NCI-H748 (cell line): Measurements from ENCODE around the gene OPA1.

Source experiments
- DNase-seq: peaks from one replicate; lab custom pipeline; 2025; ENCODE audit not compliant: unreplicated experiment; lab: John Stamatoyannopoulos, UW

The OPA1 gene

DNA sequence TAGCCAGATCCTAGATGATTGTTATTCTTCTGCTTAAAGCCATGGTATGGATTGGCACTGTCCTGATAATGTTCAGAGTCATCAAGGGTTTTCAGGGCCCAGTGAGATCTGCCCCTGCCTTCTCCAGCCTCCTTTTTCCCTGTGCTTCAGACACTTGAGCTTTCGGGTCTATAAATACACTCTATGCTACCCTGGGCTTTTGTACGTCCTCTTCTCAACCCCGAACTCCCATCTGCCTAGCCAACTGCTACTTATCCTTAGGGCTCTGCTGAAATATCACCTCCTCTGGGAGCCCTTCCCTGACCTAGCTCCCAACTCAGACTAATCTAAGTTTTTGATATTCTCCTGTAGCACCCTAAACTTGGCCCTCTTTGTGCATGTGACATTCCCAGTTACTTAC is 115.3 kb downstream of the OPA1 start:
- no peak for DNase-seq

- DNase-seq: no peak
Measured at GRCh38 chr3:193710286-193711165, 117.5 kb downstream of the OPA1 start.

DNA sequence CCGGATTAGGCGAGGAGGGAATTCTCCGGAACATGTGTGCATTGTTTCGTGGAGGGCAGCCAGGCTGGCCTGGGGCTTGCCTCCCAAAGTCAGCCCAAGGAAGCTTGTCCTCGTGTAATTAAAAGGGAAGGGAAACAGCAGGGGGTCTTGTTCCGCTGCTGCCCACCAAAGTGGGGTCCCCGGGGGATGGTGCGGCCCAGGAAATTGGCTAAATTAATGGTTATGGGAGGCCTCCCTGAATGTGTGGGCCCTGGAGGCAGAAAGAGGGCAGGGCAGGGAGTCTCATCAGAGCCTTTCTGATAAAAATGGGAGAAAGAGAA is 118.1 kb downstream of the OPA1 start:
- DNase-seq: no peak

DNA sequence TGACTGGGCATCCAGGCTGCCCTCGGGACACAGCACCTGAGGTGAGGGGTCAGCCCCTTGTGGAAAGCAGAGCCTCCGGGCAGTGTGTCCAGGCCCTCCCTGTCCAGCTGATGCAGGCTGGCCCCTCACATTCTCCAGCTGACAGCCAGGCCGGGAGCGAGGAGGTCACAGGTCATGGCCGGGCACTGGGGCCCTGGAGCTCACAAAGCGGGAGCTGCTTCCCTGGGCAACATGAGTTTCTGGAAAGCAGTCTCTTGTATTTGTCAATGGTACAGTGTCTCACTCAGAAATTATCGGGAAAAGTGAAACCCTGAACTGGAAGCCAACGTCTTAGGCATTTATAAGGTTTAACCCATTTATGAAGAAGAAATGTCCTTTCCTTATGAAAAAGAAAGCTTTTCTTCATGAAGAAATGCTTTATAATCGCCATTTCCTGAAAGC is 118.5 kb downstream of the OPA1 start:
- DNase-seq: no peak

- peak; percentile 96 for DNase-seq
Measured at GRCh38 chr3:193711964-193712598, 119.1 kb downstream of the OPA1 start.

DNA sequence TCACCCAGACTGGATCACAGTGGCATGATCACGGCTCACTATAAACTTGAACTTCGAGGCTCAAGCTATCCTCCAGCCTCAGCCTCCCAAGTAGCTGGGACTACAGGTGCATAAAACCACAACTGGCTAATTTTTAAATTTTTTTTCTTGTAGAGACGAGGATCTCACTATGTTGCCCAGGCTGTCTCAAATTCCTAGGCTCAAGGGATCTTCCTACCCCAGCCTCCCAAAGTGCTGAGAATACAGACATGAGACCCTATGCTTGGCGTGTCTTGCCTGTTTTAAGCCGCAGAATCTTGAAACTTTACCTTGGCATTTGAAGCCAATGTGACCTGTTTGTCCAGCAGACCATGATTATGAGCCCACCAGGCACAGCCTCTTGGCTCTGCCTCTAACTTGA is 119.9 kb downstream of the OPA1 start:
- DNase-seq: no peak

GRCh38 chr3:193714523-193715137 is 121.6 kb downstream of the OPA1 start:
- peak; percentile 1 for DNase-seq

GRCh38 chr3:193716150-193716549 is 123.1 kb downstream of the OPA1 start:
- DNase-seq: no peak

GRCh38 chr3:193719735-193720134 is 126.7 kb downstream of the OPA1 start:
- DNase-seq: no peak

DNA sequence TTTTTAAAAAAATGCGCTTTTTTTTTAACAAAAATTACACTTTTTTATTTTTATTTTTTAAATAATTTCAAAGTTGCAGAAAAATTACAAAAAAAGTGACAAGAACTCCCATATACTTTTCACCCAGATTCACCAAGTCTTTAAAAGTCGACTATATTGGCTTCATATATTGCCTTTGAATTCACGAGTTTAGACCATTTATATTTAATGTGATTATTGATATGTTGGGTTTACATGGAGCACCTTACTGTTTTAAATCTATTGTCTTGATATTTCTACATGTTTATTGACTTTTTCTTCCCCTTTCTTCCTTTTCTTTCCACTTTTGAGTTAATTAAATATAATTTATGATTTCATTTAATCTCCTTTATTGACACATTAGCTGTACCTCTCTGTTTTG is 127.2 kb downstream of the OPA1 start:
- no peak for DNase-seq

DNA sequence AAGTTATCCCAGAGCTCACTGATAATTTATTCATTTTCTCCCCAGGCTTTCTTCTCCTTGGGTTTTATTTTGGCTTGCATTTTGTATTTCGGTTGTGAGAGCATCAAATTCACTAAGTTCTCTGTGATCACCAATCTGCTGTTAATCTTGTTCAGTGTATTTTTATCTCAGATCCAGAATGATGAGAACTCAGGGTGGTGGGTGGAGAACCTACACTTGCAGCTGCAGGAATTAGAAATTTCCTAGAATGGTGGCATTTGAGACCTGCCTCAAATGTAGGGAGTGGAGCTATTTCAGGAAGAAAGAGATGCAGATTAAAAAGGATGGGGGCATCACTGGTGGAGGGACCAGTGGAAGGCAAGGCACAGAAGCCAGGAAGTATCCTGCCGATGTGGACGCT is 129.6 kb downstream of the OPA1 start:
- no peak for DNase-seq

GRCh38 chr3:193727089-193727488 is 134.1 kb downstream of the OPA1 start:
- no peak for DNase-seq

DNA sequence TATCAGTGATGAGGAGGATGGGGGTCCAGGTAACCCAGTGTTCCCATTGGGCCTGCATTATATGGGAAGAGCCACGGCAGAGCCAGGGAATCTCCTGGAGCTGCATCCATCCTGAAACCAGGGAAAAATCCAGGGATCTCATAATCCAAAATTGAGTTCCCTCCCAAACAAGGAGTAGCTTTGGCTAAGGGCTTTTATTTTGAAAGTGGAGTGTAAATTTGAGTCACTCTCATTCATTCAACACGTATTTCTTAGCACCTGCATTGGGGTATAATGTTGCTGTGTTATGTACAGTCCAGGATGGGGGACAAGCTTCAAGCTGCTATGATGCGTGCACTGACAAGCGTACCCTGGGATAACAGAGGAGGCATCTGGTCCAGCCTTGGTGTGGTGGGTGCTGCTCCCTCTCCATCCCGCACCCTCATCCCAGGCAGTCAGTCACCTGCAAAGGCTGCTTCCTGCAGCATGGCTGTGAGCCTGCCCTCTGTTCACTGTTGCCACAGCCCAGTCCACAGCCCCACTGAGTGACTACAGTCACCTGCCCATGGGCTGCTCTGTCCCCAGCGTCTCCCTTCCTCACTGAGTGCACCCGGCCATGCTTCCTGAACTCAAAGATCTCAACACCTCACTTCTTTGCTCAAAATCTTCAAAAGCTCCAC is 135.6 kb downstream of the OPA1 start:
- no peak for DNase-seq

DNA sequence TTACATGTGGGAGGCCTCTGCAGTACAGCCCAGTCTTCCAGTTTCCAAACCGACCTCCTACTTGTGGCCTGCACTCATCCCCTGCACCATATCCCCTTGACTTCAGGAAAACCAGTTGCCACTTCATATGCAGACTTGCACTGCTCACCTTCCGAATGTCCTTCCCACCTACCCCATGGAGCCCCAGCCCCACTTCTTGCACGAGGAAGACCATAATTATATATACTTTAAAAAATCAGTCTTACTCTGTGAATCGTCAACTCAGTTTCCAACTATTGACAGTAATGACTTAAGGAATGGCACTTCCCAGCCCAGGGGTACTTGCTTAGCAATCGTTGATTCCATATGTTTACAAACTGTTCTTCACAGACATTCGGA is 136.1 kb downstream of the OPA1 start:
- DNase-seq: no peak

DNA sequence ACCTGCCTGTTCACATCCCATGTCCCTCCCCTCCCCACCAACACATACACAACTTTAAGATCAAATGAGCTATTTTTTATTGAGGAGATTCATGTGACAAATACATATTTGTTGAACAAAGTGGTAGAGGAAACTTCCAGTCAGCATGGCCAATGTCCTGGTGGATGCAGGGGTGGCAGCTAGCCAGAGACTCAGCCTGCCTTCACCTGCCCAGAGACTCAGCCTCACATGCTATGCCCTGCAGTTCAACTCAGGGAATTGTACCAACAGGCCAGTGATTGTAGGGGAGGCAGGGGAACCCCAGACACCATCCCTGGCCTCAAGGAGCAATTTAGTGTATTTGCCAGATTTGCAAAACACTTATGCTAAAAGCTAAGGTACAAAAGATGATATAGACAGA is 136.6 kb downstream of the OPA1 start:
- DNase-seq: no peak

DNA sequence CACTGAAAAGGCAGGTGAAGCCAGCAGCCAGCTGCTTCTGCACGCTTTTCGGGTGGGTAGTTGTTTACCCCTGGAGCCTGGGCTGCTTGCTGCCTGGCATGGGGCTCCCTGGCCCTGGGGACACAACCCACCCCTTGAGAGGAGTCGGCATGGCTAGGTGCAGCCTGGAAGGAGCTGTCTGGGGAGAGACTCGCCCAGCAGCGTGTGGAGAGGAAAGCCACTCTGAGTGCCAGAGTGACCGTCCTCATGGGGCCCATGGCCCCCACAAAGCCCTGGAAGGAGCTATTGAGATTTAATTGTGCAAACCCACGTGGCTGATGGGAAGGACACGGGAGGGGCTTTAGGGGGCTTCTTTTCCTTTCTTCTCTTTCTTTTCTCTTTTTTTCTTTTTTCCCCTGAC is 137.5 kb downstream of the OPA1 start:
- no peak for DNase-seq

DNA sequence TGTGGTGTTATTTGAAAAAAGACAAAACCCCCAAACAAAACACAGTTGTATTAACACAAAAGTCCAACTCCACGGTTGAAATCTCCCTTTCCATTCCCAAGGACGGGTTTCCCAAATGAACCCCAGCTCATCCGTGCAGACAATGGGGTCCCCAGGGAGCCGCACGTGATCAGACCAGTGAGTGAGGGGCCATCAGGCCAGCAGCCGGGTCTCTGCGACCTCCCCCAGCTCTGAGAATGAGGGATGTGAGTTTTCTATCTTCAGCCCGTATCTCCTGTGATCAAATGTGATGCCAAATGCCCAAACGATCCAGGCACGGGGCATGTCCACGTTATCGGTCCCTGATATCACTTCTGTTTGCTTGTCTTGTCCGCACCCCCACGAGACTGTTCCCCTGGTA is 138.0 kb downstream of the OPA1 start:
- no peak for DNase-seq

DNA sequence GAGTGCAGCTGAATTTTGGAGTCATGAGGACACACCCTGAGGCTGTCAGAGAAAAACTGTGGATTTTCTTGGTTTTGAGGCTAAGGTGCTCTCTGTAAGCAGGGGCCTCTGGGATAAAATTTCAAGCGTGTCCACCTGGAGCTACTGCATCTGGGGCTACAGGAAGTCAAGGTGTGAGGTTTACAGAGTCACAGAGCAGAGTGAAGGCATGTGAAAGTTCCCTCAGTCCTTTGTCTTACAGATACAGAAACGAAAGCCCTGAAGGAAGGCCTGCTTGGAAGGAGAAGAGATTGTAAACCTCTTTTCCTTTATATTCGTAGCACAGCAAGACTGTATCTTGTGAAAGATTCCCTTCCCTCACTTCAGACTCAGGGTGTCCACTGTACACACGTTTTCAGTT is 138.6 kb downstream of the OPA1 start:
- DNase-seq: no peak

- DNase-seq: no peak
Measured at GRCh38 chr3:193732391-193732790, 139.4 kb downstream of the OPA1 start.

- no peak for DNase-seq
Measured at GRCh38 chr3:193732827-193733226, 139.8 kb downstream of the OPA1 start.

- no peak for DNase-seq
Measured at GRCh38 chr3:193734737-193735366, 141.8 kb downstream of the OPA1 start.
